Germinal center (tissue), 1 donor: ENCODE data around the gene NCOA5.
A peak's percentile ranks its signal among the peaks of the same experiment; 100 is the strongest.
"Not testable (repeated sequence)": the region's sequence is repeated elsewhere in the genome, so short reads cannot be mapped to it uniquely, and the experiment has no call there.

Experiments used
- DNase-seq: peaks from one replicate; pipeline ENCODE4 v3.0.0; 2012; ENCODE audit warnings: mixed read lengths, low spot score

NCOA5 gene

GRCh38 chr20:46091622-46092535 is 2.1 kb upstream of the NCOA5 start:
- not testable (repeated sequence) for DNase-seq

GRCh38 chr20:46089167-46089416 is 670 bp downstream of the NCOA5 start:
- no peak for DNase-seq

GRCh38 chr20:46088409-46089166 is 1.2 kb downstream of the NCOA5 start:
- DNase-seq, result peak; percentile 13

- no peak for DNase-seq
Observed at GRCh38 chr20:46087161-46087560, 2.6 kb downstream of the NCOA5 start.

- DNase-seq, result no peak
Observed at GRCh38 chr20:46085179-46085851, 4.4 kb downstream of the NCOA5 start.

- no peak for DNase-seq
Observed at GRCh38 chr20:46084805-46085178, 5.0 kb downstream of the NCOA5 start.

- no peak for DNase-seq
Observed at GRCh38 chr20:46083531-46084061, 6.2 kb downstream of the NCOA5 start.

- DNase-seq, result no peak
Observed at GRCh38 chr20:46083101-46083500, 6.7 kb downstream of the NCOA5 start.

- DNase-seq, result no peak
Observed at GRCh38 chr20:46081074-46081473, 8.7 kb downstream of the NCOA5 start.

- no peak for DNase-seq
Observed at GRCh38 chr20:46078954-46079353, 10.8 kb downstream of the NCOA5 start.

GRCh38 chr20:46077642-46078305 is 12.0 kb downstream of the NCOA5 start:
- DNase-seq, result no peak

GRCh38 chr20:46076806-46077205 is 13.0 kb downstream of the NCOA5 start:
- no peak for DNase-seq

- no peak for DNase-seq
Observed at GRCh38 chr20:46074006-46074405, 15.8 kb downstream of the NCOA5 start.

- DNase-seq, result no peak
Observed at GRCh38 chr20:46073443-46073842, 16.3 kb downstream of the NCOA5 start.

- no peak for DNase-seq
Observed at GRCh38 chr20:46073024-46073423, 16.7 kb downstream of the NCOA5 start.

GRCh38 chr20:46071573-46071972 is 18.2 kb downstream of the NCOA5 start:
- DNase-seq, result no peak

- DNase-seq, result no peak
Observed at GRCh38 chr20:46070215-46070900, 19.4 kb downstream of the NCOA5 start.

- DNase-seq, result no peak
Observed at GRCh38 chr20:46065691-46066090, 24.1 kb downstream of the NCOA5 start.

- DNase-seq, result no peak
Observed at GRCh38 chr20:46065006-46065405, 24.8 kb downstream of the NCOA5 start.

- DNase-seq, result no peak
Observed at GRCh38 chr20:46063652-46064054, 26.1 kb downstream of the NCOA5 start.

- no peak for DNase-seq
Observed at GRCh38 chr20:46063151-46063550, 26.6 kb downstream of the NCOA5 start.

- no peak for DNase-seq
Observed at GRCh38 chr20:46062621-46063020, 27.1 kb downstream of the NCOA5 start.
